ENCODE results near the gene FAM168A.

The FAM168A gene

GRCh38 chr11:73393479-73394415, 204.2 kb downstream of the FAM168A start:
- no peak overlapping the region for H3K4me3 ChIP-seq (ENCODE audit: low read depth, low read length)
- DNase-seq (ENCODE audit: low read depth): peak; percentile 89
- TF ChIP-seq CTCF (IDR thresholded peaks at IDR 0.05; ENCODE audit: low read depth, low read length) (peak; percentile 87), MYC (IDR thresholded peaks at IDR 0.05; ENCODE audit: low read depth, low read length) (peak; percentile 99), POLR2A (IDR thresholded peaks at IDR 0.05; ENCODE audit: extremely low read depth, insufficient read length) (no peak), MAX (IDR thresholded peaks at IDR 0.05; ENCODE audit: low read depth, low read length) (peak; percentile 98)

- TF ChIP-seq POLR2A (IDR thresholded peaks at IDR 0.05; ENCODE audit: extremely low read depth, insufficient read length) (no peak), CTCF (IDR thresholded peaks at IDR 0.05; ENCODE audit: low read depth, low read length) (no peak), MAX (IDR thresholded peaks at IDR 0.05; ENCODE audit: low read depth, low read length) (no peak), MYC (IDR thresholded peaks at IDR 0.05; ENCODE audit: low read depth, low read length) (no peak)
Measured at GRCh38 chr11:73393011-73393380, 204.9 kb downstream of the FAM168A start.

GRCh38 chr11:73392108-73393010, 205.6 kb downstream of the FAM168A start:
- no peak overlapping the region for H3K4me3 ChIP-seq (ENCODE audit: low read depth, low read length)
- TF ChIP-seq MYC (IDR thresholded peaks at IDR 0.05; ENCODE audit: low read depth, low read length): no peak
- TF ChIP-seq MAX (IDR thresholded peaks at IDR 0.05; ENCODE audit: low read depth, low read length): no peak
- TF ChIP-seq POLR2A (IDR thresholded peaks at IDR 0.05; ENCODE audit: extremely low read depth, insufficient read length): no peak
- no peak for TF ChIP-seq CTCF (IDR thresholded peaks at IDR 0.05; ENCODE audit: low read depth, low read length)
- DNase-seq (ENCODE audit: low read depth): no peak

More at GRCh38 chr11:73393011-73393380, 204.9 kb downstream of the FAM168A start:
- H3K4me3 ChIP-seq (ENCODE audit: low read depth, low read length): no peak overlapping the region
- no peak for DNase-seq (ENCODE audit: low read depth)

GRCh38 chr11:73391665-73392064, 206.2 kb downstream of the FAM168A start:
- TF ChIP-seq MAX (IDR thresholded peaks at IDR 0.05; ENCODE audit: low read depth, low read length) (no peak), MYC (IDR thresholded peaks at IDR 0.05; ENCODE audit: low read depth, low read length) (no peak), CTCF (IDR thresholded peaks at IDR 0.05; ENCODE audit: low read depth, low read length) (no peak), POLR2A (IDR thresholded peaks at IDR 0.05; ENCODE audit: extremely low read depth, insufficient read length) (no peak)
- no peak for DNase-seq (ENCODE audit: low read depth)
- H3K4me3 ChIP-seq (ENCODE audit: low read depth, low read length): no peak overlapping the region

- TF ChIP-seq MAX (IDR thresholded peaks at IDR 0.05; ENCODE audit: low read depth, low read length) (no peak), CTCF (IDR thresholded peaks at IDR 0.05; ENCODE audit: low read depth, low read length) (no peak), POLR2A (IDR thresholded peaks at IDR 0.05; ENCODE audit: extremely low read depth, insufficient read length) (no peak), MYC (IDR thresholded peaks at IDR 0.05; ENCODE audit: low read depth, low read length) (no peak)
- no peak for DNase-seq (ENCODE audit: low read depth)
- H3K4me3 ChIP-seq (ENCODE audit: low read depth, low read length): no peak overlapping the region
Measured at GRCh38 chr11:73390601-73391565, 207.0 kb downstream of the FAM168A start.
